HUES6 (cell line): ENCODE data around the gene NCBP1.

Experiments used
- H3K27ac ChIP-seq: 2 replicates; pipeline ENCODE4 v1.7.0; 2013; ENCODE audit warnings: low read depth, mild to moderate bottlenecking, low read length, inconsistent platforms
- H3K27me3 ChIP-seq: 2 replicates; pipeline ENCODE4 v1.6.1; 2013; ENCODE audit warnings: low read length; ENCODE audit not compliant: control insufficient read depth, insufficient read depth
- H3K36me3 ChIP-seq: 2 replicates; pipeline ENCODE4 v1.6.1; 2013; ENCODE audit warnings: low read length; ENCODE audit not compliant: control insufficient read depth, insufficient read depth
- H3K4me1 ChIP-seq: 2 replicates; pipeline ENCODE4 v1.6.1; 2013; ENCODE audit warnings: low read length; ENCODE audit not compliant: control insufficient read depth, insufficient read depth
- H3K4me3 ChIP-seq: 2 replicates; pipeline ENCODE4 v1.5.1; 2013; ENCODE audit warnings: low read depth, low read length
- H3K9ac ChIP-seq: one replicate; pipeline ENCODE4 v1.6.1; 2013; ENCODE audit warnings: mild to moderate bottlenecking, low read length
- H3K9me3 ChIP-seq: 2 replicates; pipeline ENCODE4 v1.6.1; 2013; ENCODE audit warnings: low read depth, low read length; ENCODE audit not compliant: control insufficient read depth, insufficient read depth

The NCBP1 gene

GRCh38 chr9:97714435-97714834, 80.8 kb downstream of the NCBP1 start:
- peaks cover 14% of the 10 kb centered on the region for H3K4me1 ChIP-seq
- no peak overlapping the region for H3K9ac ChIP-seq
- no peaks in the 10 kb centered on the region for H3K9me3 ChIP-seq
- H3K27ac ChIP-seq = no peak overlapping the region
- H3K27me3 ChIP-seq = peaks cover 6% of the 10 kb centered on the region
- H3K36me3 ChIP-seq = no peaks in the 10 kb centered on the region
- H3K4me3 ChIP-seq = no peak overlapping the region

DNA sequence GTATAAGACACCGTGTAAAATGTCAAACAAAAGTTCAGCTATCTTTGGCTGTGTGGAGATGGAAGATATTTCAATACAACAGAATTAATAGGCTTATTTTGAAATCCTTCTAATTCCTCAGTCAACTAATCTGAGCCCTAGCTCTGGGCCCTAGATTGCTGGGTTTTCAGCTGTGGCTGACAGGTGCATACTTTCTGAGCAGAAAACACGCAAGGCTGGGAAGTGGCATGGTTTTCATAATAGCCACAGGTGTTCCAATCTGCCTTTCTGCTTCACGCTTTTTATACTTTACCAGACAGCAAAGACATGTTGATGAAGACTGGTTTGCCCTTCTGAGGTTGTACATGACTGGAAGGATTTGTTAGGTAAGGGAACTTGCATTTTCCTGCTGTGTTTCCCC, 84.2 kb downstream of the NCBP1 start:
- Histone ChIP-seq H3K27ac (no peak overlapping the region), H3K27me3 (peaks cover 7% of the 10 kb centered on the region), H3K9ac (no peak overlapping the region), H3K9me3 (0 out of 2 replicates have a peak, but pooled peaks cover 6% of the 10 kb centered on the region), H3K4me3 (no peak overlapping the region), H3K36me3 (no peaks in the 10 kb centered on the region), H3K4me1 (peaks cover 7% of the 10 kb centered on the region)

DNA sequence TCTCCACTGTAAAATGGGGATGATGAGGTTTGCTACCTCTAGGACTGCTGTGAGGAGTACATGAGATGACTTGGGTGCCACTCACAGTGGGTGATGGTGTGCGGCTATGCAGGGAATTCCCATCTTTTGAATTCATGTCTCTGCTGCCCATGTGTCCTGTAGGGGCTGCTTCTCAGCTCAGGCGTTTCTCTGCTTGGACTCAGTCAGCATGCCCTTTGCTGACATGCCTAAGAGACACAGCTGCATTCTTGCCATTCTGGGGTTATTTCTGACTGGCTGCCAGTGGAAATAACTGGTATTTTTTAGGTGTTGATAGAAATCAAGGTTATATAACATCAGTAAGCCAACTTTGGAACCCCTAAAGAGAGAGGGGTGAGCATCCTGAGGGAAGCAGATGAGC, 87.8 kb downstream of the NCBP1 start:
- Histone ChIP-seq H3K9ac (no peak overlapping the region), H3K27ac (no peak overlapping the region), H3K27me3 (peaks cover 8% of the 10 kb centered on the region), H3K9me3 (0 out of 2 replicates have a peak, but pooled peaks cover 6% of the 10 kb centered on the region), H3K4me3 (no peak overlapping the region), H3K36me3 (no peaks in the 10 kb centered on the region), H3K4me1 (no peaks in the 10 kb centered on the region)

DNA sequence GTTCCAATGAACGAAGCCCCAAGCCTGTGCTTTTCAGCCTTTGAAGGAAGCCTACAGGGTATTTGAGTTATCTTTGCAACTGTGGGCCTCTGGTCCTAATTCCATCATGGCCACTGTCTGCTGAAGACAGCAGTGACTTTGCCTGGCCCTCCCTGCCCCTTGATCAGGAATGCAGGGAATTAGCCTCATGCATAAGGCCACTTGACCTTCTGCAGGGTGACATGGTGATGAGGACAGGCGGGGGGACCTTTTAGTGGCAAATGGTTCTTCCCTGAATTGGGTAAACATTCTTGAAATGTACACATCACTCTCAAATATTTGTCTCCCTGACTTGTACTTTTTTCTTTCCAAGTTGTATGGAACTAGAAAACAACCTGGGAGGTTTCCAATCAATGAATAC, 88.7 kb downstream of the NCBP1 start:
- Histone ChIP-seq H3K27me3 (peaks cover 8% of the 10 kb centered on the region), H3K4me3 (no peak overlapping the region), H3K36me3 (no peaks in the 10 kb centered on the region), H3K9me3 (0 out of 2 replicates have a peak, but pooled peaks cover 6% of the 10 kb centered on the region), H3K4me1 (no peaks in the 10 kb centered on the region), H3K9ac (no peak overlapping the region), H3K27ac (no peak overlapping the region)
